GM21825 (cell line): Measurements from ENCODE around the gene SH3BGRL3.

Source experiments
- ATAC-seq: cut with Tn5 transposase; IDR thresholded peaks from one replicate; pipeline ENCODE4 v1.9.1; 2021; ENCODE audit warnings: mild to moderate bottlenecking, moderate library complexity; ENCODE audit not compliant: unreplicated experiment

Gene SH3BGRL3

DNA sequence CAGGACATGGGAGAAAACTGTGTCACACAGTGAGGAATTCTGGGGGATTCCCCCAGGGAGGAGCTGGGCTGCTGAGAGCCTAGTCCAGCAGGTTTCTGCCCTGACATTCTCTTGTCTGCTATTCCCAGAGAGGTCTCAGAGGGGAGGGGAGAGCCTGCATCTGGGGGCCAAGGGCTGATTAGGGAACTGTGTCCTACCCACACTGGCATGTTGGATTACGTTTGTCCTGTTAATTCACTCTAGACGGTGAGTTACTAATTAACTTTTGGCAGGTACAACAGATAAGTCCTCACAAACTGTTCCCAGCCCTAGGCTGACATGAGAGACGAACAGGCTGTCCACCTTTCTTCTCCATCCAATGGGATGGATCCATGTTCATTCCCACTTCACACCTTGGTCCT, 2.6 kb upstream of the SH3BGRL3 start:
- no peak for ATAC-seq

DNA sequence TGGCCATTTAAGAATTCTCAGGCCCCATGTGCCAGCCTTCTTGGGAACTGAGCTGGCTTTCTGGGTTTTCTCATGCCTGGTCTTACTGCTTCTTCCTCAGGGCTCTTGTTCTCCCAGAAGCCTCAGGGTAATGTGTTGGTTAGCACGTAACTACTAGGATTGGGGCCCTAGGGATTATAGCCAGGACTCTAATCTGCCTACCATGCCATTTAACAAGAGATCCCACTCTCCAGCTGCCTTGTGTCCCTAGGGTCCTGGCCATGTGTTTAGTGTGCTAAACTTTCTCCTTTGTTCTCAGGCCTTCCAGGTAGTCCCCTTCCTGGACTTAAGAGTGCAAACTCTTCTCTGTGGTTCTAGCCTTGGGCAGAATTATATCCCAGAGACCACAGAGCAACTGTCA, 2.2 kb upstream of the SH3BGRL3 start:
- ATAC-seq = no peak

- ATAC-seq = no peak
These were observed 1.6 kb upstream of the SH3BGRL3 start for GRCh38 chr1:26278303-26278702.

DNA sequence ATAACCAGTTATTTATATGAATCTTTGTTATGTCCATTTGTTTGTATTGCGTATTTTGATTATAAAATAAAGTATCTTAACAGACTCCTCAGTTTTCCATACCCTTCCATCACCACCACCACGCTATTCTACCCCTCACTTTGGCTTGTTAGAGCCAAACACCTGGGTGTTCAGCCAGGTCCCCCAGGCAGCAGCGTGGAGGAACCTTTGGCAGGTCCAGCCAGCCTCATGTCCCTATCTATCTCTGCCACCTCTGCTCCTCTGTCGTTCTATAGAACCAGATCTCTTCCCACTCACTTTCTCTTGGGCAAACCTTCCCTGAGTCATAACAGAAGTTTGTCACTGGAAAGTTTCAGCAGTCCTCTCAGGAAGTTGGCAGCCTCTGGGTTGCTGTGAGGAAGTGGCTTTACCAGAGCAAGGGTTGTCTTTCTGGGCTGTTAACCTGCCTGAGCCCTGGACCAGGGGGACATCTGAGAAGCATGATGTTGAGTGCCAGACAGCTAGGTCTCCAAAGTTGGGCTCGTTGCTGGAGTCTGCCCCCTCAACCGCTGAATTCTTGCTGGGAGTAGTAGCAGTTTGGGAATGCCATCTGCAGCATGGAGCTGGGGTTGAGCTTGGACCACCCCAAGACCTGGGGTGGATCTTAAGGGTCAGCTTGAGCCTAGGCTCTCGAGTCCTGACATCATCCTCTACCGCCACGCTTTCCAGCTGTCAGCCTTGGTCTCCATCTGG, 996 bp upstream of the SH3BGRL3 start:
- no peak for ATAC-seq

GRCh38 chr1:26280333-26281042, 602 bp downstream of the SH3BGRL3 start:
- ATAC-seq = no peak

DNA sequence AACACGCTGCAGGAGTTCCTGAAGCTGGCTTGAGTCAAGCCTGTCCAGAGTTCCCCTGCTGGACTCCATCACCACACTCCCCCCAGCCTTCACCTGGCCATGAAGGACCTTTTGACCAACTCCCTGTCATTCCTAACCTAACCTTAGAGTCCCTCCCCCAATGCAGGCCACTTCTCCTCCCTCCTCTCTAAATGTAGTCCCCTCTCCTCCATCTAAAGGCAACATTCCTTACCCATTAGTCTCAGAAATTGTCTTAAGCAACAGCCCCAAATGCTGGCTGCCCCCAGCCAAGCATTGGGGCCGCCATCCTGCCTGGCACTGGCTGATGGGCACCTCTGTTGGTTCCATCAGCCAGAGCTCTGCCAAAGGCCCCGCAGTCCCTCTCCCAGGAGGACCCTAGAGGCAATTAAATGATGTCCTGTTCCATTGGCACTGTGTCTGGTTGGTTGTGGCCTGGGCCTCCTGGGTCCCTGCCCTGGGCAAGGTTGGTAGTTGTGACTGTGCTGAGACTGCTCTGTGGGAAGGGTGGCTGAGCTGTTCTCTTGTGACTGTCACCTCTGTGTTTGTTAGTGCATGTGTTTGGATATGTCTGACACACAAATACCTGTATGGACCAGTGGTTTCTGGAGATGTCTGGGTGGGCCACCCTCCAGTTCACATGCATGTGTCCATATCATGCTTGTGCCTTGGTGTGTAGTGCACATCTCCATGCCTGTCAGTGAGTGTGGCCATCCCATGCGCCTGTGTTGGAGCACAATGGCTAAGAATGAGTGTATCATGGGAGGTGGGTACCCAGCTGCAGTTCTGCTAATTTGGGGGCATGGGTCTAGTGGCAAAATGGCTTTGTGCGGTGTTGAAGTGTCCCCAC, 1.4 kb downstream of the SH3BGRL3 start:
- no peak for ATAC-seq

GRCh38 chr1:26281971-26282370, 2.1 kb downstream of the SH3BGRL3 start:
- ATAC-seq = no peak

DNA sequence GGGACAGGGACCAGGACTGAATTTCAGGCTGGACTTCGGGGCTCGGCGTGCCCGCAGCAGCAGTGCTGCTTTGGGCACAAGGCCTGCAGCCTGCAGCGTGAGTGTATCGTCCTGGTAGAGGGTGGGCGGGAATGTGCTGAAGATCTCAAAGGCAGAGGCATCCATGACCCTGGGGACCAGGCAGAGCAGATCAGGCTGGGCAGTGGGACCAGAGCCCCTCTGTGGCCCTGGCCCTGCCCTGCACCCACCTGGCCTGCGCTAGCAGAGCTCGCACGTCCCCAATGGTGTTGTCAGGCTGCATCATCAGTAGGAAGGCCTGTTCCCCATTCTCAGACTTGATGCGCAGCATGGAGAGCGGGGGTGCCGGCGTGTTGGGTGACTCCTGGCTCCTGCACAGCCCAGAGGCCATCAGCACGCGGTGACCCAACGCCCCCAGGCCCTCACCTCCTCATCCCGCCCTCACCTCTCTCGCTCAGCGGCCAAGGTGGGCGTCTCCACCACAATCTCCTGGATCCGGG, 2.6 kb downstream of the SH3BGRL3 start:
- ATAC-seq = no peak

DNA sequence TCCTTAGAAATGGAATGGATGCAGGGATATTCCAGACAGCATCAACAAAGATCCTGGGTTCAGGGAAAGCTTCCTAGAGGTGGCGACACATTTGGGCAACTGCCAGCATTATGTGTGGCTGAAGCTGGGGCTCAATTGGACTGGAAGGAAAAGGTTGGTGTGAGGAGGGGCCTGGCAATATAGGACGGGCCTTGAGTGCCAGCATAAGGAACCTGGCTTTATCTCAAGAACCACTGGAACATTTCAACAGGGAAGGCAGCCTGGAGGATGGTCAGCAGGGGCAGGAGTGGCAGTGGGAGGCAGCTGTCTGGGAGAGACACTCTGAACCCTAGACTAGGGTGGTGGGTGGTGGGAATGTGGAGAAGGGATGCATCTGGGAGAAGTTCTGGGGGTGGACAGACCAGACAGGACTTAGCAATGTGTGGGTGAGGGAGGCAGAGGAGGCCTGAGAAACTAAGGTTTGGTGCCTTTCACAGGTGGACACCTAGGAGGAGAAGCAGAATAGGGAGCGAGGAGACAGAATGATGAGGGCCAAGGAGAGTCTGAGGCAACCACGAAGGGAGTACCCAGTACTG, 3.5 kb downstream of the SH3BGRL3 start:
- ATAC-seq = no peak

DNA sequence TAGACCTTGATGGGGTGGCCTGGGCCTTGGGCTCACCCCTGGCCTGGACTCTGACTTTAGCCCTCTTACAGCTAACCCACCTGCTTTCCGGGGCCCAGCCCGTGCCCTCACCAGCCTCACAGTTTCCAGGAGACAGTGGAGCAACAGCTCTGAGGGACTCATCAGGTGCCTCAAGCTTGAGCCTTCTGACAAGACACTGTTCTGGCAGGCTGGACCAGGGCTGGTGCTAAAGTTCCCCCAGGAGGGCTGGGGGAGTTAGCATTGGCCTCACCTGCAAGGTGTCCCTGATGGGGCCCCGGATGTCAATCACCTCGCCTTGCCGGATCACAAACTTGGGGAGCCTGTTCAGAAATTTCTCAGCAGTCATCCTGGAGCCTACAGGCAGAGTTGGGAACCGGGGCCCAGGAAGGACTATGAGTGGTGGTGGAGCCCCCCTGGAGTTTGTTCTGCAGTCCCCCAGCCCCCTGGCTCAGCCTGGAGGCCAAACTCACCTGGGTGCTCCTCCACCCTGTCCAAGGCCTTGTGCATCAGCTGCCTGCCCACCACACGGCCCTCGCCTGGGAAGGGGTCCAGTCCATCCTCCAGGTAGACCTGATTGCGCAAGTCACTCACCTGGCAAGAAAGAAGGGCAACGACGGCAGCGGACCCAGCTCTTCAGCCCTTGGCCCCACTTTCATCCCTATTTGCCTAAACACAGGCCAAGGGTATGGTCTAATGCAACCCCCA, 4.1 kb downstream of the SH3BGRL3 start:
- no peak for ATAC-seq

GRCh38 chr1:26284597-26285347, 4.9 kb downstream of the SH3BGRL3 start:
- ATAC-seq = peak; percentile 23

DNA sequence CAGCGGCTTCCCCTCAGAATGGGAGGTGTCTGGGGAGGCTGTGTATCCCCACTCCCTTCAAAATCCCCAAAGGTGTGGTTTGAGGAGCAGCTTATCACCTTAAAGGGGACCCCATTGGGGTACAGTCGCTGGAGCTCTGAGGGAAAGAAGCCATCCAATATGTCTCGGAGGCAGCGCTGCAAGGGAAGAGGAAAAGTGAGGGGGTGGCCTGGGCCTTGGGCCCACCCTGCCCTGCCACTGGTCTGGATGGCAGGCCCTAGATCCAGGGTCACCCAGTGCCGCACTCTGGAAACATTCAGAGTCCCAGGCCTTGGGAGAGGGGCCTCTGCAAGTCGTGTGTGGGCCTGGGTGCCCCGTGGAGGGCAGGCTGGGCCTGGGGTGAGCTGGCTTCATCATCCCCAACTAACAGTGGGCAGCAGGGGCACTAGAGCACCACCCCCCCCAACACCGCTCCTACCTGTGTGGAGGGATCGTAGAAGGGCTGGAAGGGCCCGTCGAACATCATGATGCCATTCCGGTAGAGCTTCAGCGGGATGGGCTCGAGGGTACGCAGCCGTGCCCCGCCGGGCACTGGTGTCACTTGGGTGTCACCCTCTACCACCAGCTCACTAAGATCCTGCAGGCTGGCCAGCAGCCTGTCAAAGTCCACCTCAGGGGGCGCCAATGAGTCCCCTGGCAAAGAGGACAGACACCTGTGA, 5.6 kb downstream of the SH3BGRL3 start:
- no peak for ATAC-seq

GRCh38 chr1:26286064-26286416, 6.2 kb downstream of the SH3BGRL3 start:
- ATAC-seq = no peak

- ATAC-seq = peak; percentile 25
These were observed 7.3 kb downstream of the SH3BGRL3 start for GRCh38 chr1:26287033-26287711.

GRCh38 chr1:26287811-26288210, 7.9 kb downstream of the SH3BGRL3 start:
- no peak for ATAC-seq

DNA sequence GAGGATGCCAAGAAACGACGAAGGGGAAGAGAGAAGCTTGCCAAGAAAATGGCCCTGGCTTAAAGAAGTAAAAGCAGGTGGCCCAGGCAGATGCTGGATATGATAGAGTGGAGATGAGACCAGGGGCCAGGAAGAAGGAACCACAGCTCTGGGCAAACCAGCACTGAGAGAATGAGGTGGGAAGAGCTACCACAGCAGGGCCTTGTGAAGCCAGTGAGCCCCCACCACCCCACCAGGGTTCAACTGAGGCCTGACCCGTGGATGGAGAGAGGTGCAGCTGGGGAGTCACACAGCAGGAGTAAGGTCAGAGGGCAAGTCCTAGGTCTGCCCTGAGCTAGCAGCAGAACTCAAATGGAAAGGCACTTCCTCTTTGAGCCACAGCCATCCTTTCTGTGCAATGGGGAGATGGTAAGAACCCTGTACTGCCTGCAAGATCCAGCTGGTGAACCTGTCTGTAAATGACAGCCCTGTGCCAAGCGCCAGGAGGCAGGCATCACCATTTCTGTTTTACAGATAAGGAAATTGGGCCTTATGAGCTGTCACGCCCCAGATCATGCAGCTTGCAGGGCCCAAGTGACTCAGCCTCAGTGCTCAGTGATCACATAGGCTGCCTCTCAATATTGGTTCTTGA, 8.5 kb downstream of the SH3BGRL3 start:
- no peak for ATAC-seq

- ATAC-seq = no peak
These were observed 9.5 kb downstream of the SH3BGRL3 start for GRCh38 chr1:26289158-26290059.
